HTR-8/SVneo (cell line): ENCODE data around the gene DRGX.

Source experiments
- DNase-seq: peaks from one replicate; pipeline ENCODE4 v3.0.0; 2011; ENCODE audit warnings: low spot score, mixed read lengths; ENCODE audit not compliant: insufficient read length
- FAIRE-seq: peaks from 2 replicates; lab custom pipeline; 2011; peaks lifted over from hg19 to GRCh38; lab: Jason Lieb, UNC

DRGX gene

GRCh38 chr10:49384268-49384953 is 11.5 kb downstream of the DRGX start:
- no peak for FAIRE-seq
- DNase-seq = no peak

GRCh38 chr10:49383853-49384252 is 12.0 kb downstream of the DRGX start:
- FAIRE-seq (no peak), DNase-seq (no peak)

GRCh38 chr10:49382826-49383225 is 13.1 kb downstream of the DRGX start:
- DNase-seq (no peak), FAIRE-seq (no peak)

GRCh38 chr10:49382226-49382625 is 13.7 kb downstream of the DRGX start:
- DNase-seq = no peak
- FAIRE-seq = no peak

- FAIRE-seq (no peak), DNase-seq (no peak)
These were observed 14.6 kb downstream of the DRGX start for GRCh38 chr10:49381111-49381900.

- FAIRE-seq = no peak
These were observed 16.1 kb downstream of the DRGX start for GRCh38 chr10:49379596-49380410.

GRCh38 chr10:49377256-49377655 is 18.6 kb downstream of the DRGX start:
- no peak for FAIRE-seq
- DNase-seq = no peak

More at GRCh38 chr10:49379596-49380410, 16.1 kb downstream of the DRGX start:
- DNase-seq = no peak

GRCh38 chr10:49375611-49376010 is 20.3 kb downstream of the DRGX start:
- DNase-seq (no peak), FAIRE-seq (no peak)

- no peak for FAIRE-seq
- DNase-seq = no peak
These were observed 21.1 kb downstream of the DRGX start for GRCh38 chr10:49374740-49375139.

GRCh38 chr10:49373361-49373760 is 22.5 kb downstream of the DRGX start:
- no peak for FAIRE-seq
- DNase-seq = no peak

- DNase-seq (no peak), FAIRE-seq (no peak)
These were observed 23.9 kb downstream of the DRGX start for GRCh38 chr10:49371967-49372366.

- DNase-seq (no peak), FAIRE-seq (no peak)
These were observed 25.4 kb downstream of the DRGX start for GRCh38 chr10:49370326-49371100.

GRCh38 chr10:49369216-49370162 is 26.4 kb downstream of the DRGX start:
- FAIRE-seq = no peak
- no peak for DNase-seq

GRCh38 chr10:49368256-49368655 is 27.6 kb downstream of the DRGX start:
- FAIRE-seq (no peak), DNase-seq (no peak)

GRCh38 chr10:49367600-49367999 is 28.3 kb downstream of the DRGX start:
- DNase-seq = no peak
- no peak for FAIRE-seq

GRCh38 chr10:49366460-49366859 is 29.4 kb downstream of the DRGX start:
- FAIRE-seq (no peak), DNase-seq (no peak)

- no peak for FAIRE-seq
- no peak for DNase-seq
These were observed 30.0 kb downstream of the DRGX start for GRCh38 chr10:49365675-49366415.

GRCh38 chr10:49365275-49365674 is 30.6 kb downstream of the DRGX start:
- FAIRE-seq = no peak
- DNase-seq = no peak
